ENCODE data around the gene AHRR.
"Not testable (repeated sequence)": the region's sequence is repeated elsewhere in the genome, so short reads cannot be mapped to it uniquely, and the experiment has no call there.

DNA sequence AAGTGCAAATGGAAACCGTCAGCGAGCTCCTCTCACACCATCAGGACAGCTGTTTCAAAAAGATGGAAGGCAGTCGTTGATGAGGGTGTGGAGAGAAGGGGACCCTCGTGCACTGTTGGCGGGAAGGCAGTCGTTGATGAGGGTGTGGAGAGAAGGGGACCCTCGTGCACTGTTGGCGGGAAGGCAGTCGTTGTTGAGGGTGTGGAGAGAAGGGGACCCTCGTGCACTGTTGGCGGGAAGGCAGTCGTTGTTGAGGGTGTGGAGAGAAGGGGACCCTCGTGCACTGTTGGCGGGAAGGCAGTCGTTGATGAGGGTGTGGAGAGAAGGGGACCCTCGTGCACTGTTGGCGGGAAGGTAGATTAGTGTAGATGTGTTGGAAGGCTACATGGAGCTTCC, 80.7 kb downstream of the AHRR start:
- TF ChIP-seq POLR2AphosphoS5, POLR2A, CTCF, EP300 (IDR thresholded peaks at IDR 0.05): not testable (repeated sequence)

Data from stomach (tissue), 4 donors.